Left ventricle myocardium inferior (tissue), 1 donor: ENCODE results near the gene LMF2. TPM values are rescaled to one million over a fixed set of nuclear protein-coding genes. Genes with fewer than 3 reads are reported as not detected.

Source experiments
- DNase-seq: peaks from one replicate; pipeline ENCODE4 v3.0.0-alpha.2; 2020
- H3K27ac ChIP-seq: fragments of 200-600 bp; replicated peaks from 2 replicates; pipeline ENCODE4 v1.8.0; 2021
- H3K27me3 ChIP-seq: fragments of 200-600 bp; 2 replicates; pipeline ENCODE4 v1.8.0; 2021; ENCODE audit warnings: low read depth
- H3K36me3 ChIP-seq: fragments of 200-600 bp; 2 replicates; pipeline ENCODE4 v1.8.0; 2021
- H3K4me1 ChIP-seq: fragments of 200-600 bp; 2 replicates; pipeline ENCODE4 v1.8.0; 2021
- H3K4me3 ChIP-seq: fragments of 200-600 bp; 2 replicates; pipeline ENCODE4 v1.8.0; 2021; ENCODE audit warnings: mild to moderate bottlenecking, moderate library complexity
- H3K9me3 ChIP-seq: fragments of 200-600 bp; replicated peaks from 2 replicates; pipeline ENCODE4 v1.8.0; 2021
- intact Hi-C: fragments of 100-400 bp; cut with micrococcal nuclease; formaldehyde crosslinking; loops from one replicate; pipeline ENCODE4 v1.11.0; 2022
- total RNA-seq: library from RNA; stranded (reverse); fragmentation: NEBNext Ultra II Directional; extraction: Animal tissue kit (Norgen Biotek cat#: 25700); gene quantifications from one replicate; pipeline ENCODE4 v1.2.1, GENCODE V29; 2021
- TF ChIP-seq, protein P1 (sequence below): fragments of 200-600 bp; IDR thresholded peaks from 2 replicates; pipeline ENCODE4 v1.8.0; 2021; ENCODE audit warnings: antibody characterized with exemption, mild to moderate bottlenecking, borderline replicate concordance
- donor health status: DM: no; HTN: yes; CAD: no; lungs with severe emphysema.

LMF2 gene
- total RNA-seq, 1 donor from 2014 or later: 23.4 TPM

DNA sequence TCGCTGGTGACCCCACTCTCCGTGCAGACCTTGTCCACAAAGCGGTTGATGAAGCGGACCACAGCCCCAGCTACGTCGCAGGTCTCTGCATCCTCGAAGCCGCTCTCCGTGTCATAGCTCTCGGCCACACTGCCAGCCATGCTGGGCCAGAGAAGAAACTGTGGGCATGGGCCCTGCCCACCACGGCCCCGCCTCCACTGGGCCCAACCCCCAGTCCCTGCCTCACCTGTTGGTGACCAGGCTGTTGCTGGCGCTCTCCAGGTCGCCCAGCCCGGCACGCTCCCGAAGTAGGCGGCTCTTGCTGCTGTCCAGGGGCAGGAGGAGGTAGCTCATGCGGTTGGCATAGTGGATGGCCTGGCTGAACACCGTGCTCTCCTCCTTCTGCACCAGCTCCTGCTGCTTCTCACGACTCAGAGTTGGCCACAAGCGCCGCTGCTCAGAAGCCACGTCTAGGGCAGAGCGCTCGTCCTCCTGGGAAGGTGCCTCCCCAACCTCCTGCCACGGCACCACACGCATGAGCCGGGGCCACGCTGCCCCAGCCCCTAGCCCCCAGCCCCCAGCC lies 45.4 kb downstream of the LMF2 start:
- no peak overlapping the region for H3K4me3 ChIP-seq
- H3K27me3 ChIP-seq: no peaks in the 10 kb centered on the region
- intact Hi-C loops: no loop called here
- TF ChIP-seq, protein P1, sequence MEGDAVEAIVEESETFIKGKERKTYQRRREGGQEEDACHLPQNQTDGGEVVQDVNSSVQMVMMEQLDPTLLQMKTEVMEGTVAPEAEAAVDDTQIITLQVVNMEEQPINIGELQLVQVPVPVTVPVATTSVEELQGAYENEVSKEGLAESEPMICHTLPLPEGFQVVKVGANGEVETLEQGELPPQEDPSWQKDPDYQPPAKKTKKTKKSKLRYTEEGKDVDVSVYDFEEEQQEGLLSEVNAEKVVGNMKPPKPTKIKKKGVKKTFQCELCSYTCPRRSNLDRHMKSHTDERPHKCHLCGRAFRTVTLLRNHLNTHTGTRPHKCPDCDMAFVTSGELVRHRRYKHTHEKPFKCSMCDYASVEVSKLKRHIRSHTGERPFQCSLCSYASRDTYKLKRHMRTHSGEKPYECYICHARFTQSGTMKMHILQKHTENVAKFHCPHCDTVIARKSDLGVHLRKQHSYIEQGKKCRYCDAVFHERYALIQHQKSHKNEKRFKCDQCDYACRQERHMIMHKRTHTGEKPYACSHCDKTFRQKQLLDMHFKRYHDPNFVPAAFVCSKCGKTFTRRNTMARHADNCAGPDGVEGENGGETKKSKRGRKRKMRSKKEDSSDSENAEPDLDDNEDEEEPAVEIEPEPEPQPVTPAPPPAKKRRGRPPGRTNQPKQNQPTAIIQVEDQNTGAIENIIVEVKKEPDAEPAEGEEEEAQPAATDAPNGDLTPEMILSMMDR: no peak
- H3K36me3 ChIP-seq: peaks cover 100% of the 10 kb centered on the region
- H3K27ac ChIP-seq: no peak overlapping the region
- H3K9me3 ChIP-seq: no peaks in the 10 kb centered on the region
- no peaks in the 10 kb centered on the region for H3K4me1 ChIP-seq
- no peak for DNase-seq

DNA sequence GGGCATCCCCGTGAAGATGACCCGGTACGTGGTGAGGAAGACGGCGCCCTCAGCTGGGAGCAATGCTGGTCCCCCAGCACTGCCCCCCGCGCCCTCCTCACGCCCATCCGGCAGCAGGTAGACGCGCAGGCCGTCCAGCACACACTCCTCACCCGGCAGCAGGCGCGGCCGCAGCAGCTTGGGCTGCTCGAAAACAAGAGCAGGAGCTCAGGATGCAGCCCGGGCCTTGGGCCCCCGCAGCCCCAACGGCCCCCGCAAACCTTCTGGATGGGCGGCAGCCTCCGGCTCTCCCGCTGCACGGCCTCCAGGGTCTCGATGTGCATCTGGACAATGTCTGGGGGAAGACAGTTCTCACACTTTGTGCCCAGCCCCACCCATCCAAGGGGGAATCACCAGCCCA lies 46.0 kb downstream of the LMF2 start:
- TF ChIP-seq, protein P1: no peak
- peaks cover 100% of the 10 kb centered on the region for H3K36me3 ChIP-seq

DNA sequence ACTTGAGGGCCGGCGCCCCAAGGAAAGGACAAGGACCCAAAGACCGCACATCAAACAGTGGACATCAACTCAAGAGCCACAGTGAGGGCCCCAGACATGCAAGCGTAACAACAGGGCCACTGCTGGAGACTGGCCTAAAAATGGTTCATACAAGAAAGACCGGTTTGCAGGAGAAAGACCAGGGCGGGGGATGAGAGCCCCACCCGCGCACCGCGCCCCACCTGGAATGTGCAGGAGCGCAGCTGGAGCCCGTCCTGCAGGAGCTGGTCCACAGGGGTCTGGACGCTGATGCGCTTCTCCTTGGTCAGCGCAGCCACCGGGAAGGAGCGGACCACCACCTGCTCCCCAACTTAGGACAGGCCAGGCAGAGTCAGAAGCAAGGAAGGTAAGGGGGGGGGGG lies 46.6 kb downstream of the LMF2 start:
- no peaks in the 10 kb centered on the region for H3K4me1 ChIP-seq
- TF ChIP-seq, protein P1: no peak
- no peaks in the 10 kb centered on the region for H3K9me3 ChIP-seq
- H3K27me3 ChIP-seq: no peaks in the 10 kb centered on the region
- peaks cover 100% of the 10 kb centered on the region for H3K36me3 ChIP-seq
- H3K27ac ChIP-seq: no peak overlapping the region
- no peak for DNase-seq
- intact Hi-C loops: no loop called here
- no peak overlapping the region for H3K4me3 ChIP-seq

More for the DNA sequence above, 46.0 kb downstream of the LMF2 start:
- no peak overlapping the region for H3K27ac ChIP-seq
- intact Hi-C loops: no loop called here
- H3K4me3 ChIP-seq: no peak overlapping the region
- H3K27me3 ChIP-seq: no peaks in the 10 kb centered on the region
- H3K9me3 ChIP-seq: no peaks in the 10 kb centered on the region
- DNase-seq: no peak
- H3K4me1 ChIP-seq: no peaks in the 10 kb centered on the region

DNA sequence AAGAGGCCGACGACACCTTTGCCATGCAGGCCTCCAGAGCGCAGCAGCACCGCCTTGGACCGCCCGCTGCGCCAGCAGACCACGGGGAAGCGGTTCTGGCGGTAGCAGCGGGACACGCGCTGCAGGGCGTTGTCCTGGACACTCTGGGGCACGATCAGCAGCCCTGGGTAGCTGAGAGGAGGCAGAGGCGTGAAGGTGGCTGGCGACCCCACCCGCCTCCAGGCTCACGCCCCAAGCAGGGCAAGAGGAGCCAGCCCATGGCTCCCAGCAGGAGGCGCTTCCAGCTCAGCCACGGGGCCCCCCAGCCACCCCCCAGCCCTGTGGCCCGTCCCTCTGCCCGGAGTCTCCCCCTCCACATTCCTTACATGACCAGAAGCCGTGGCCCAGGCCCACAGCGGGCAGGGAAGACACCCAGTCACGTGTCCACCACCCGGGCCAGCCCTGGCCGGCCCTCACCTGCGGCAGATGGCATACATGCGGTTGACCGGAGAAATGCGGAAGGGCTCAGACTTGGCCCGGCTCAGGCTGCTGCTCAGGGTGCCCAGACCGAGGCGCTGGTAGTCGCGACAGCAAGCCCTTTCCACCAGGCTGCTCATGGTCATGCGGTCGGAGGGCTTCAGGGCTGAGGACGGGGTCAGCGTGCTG lies 47.9 kb downstream of the LMF2 start:
- Histone ChIP-seq H3K27ac (no peak overlapping the region), H3K4me1 (no peaks in the 10 kb centered on the region), H3K4me3 (no peak overlapping the region), H3K27me3 (no peaks in the 10 kb centered on the region), H3K36me3 (peaks cover 100% of the 10 kb centered on the region), H3K9me3 (no peaks in the 10 kb centered on the region)
- DNase-seq: no peak
- TF ChIP-seq, protein P1: no peak
- intact Hi-C loops: no loop called here

DNA sequence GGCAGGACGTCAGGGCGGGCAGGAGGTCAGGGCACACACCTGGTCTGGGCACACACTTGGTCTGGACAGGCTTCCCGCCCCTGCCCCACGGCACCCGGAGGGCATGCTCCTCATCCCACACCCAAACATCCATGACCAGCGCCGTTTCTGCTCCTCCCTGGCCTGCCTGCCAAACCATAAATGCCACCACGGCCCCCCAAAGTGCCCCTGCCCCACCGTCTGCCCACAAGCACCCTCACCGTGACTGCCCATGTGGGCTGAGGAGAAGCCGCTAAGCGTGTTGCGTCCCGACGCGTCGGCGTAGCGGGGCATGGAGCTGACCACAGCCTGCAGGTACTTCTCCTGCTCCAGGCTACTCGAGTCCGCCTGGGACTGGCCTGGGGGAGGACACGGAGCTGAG lies 48.5 kb downstream of the LMF2 start:
- peaks cover 100% of the 10 kb centered on the region for H3K36me3 ChIP-seq
- intact Hi-C loops: no loop called here
- H3K27ac ChIP-seq: no peak overlapping the region
- no peaks in the 10 kb centered on the region for H3K27me3 ChIP-seq
- H3K4me1 ChIP-seq: no peaks in the 10 kb centered on the region
- DNase-seq: no peak
- no peaks in the 10 kb centered on the region for H3K9me3 ChIP-seq
- TF ChIP-seq, protein P1: no peak
- H3K4me3 ChIP-seq: no peak overlapping the region
